Muscle of arm (tissue), 12 donors: ENCODE data around the gene GIT1. TPM values are rescaled to one million over a fixed set of nuclear protein-coding genes. Genes with fewer than 3 reads are reported as not detected.
"Not testable (repeated sequence)": the region's sequence is repeated elsewhere in the genome, so short reads cannot be mapped to it uniquely, and the experiment has no call there.

Experiments
- DNase-seq: peaks from one replicate; pipeline ENCODE4 v3.0.0-alpha.2; 2013
- polyA plus RNA-seq, 12 donors: library from polyadenylated mRNA; unstranded; fragments of 120-200 nt; gene quantifications; one replicate each; pipeline ENCODE4 v1.2.1, GENCODE V29; 2013; ENCODE audit not compliant: insufficient read length in 12 of 12

The GIT1 gene
- polyA plus RNA-seq, 12 donors: 22.5 to 56.8 (median 27.8) TPM; not detected in 1

GRCh38 chr17:29571486-29571882 lies 18.0 kb downstream of the GIT1 start:
- DNase-seq: no peak

GRCh38 chr17:29570521-29570920 lies 18.9 kb downstream of the GIT1 start:
- DNase-seq: no peak

- no peak for DNase-seq
These were observed 20.1 kb downstream of the GIT1 start for GRCh38 chr17:29569245-29569950.

- peak; percentile 86 for DNase-seq
These were observed 20.9 kb downstream of the GIT1 start, which contains the start of gene TP53I13 for GRCh38 chr17:29568331-29569244. TP53I13 (plus strand) TSS chr17:29568701; CDS start chr17:29568759, 58 bp downstream.

- DNase-seq: no peak
These were observed 21.7 kb downstream of the GIT1 start for GRCh38 chr17:29567554-29568330.

GRCh38 chr17:29567304-29567553 lies 22.2 kb downstream of the GIT1 start:
- no peak for DNase-seq

- DNase-seq: no peak
These were observed 22.8 kb downstream of the GIT1 start, which contains the start of gene ABHD15 for GRCh38 chr17:29566473-29567303. ABHD15 (minus strand) TSS chr17:29567037; CDS start chr17:29566966, 71 bp downstream.

GRCh38 chr17:29565643-29566472 lies 23.6 kb downstream of the GIT1 start:
- no peak for DNase-seq

- DNase-seq: no peak
These were observed 25.6 kb downstream of the GIT1 start for GRCh38 chr17:29563816-29564215.

- no peak for DNase-seq
These were observed 26.8 kb downstream of the GIT1 start for GRCh38 chr17:29562615-29563014.

GRCh38 chr17:29561554-29562517 lies 27.6 kb downstream of the GIT1 start:
- no peak for DNase-seq

- no peak for DNase-seq
These were observed 29.1 kb downstream of the GIT1 start for GRCh38 chr17:29560316-29560715.

- DNase-seq: no peak
These were observed 29.8 kb downstream of the GIT1 start for GRCh38 chr17:29559640-29560039.

GRCh38 chr17:29558139-29558538 lies 31.3 kb downstream of the GIT1 start:
- DNase-seq: not testable (repeated sequence)

GRCh38 chr17:29557739-29558116 lies 31.7 kb downstream of the GIT1 start:
- no peak for DNase-seq

- DNase-seq: no peak
These were observed 32.2 kb downstream of the GIT1 start for GRCh38 chr17:29557085-29557738.

- no peak for DNase-seq
These were observed 33.6 kb downstream of the GIT1 start for GRCh38 chr17:29555840-29556239.

- no peak for DNase-seq
These were observed 40.1 kb downstream of the GIT1 start for GRCh38 chr17:29549177-29549923.
